Esophagus squamous epithelium (tissue), 5 donors: Measurements from ENCODE around the gene ANGPTL2. TPM values are rescaled to one million over a fixed set of nuclear protein-coding genes. Genes with fewer than 3 reads are reported as not detected.
A peak's percentile ranks its signal among the peaks of the same experiment; 100 is the strongest.

ENCODE experiments used
- DNase-seq: peaks from one replicate; lab custom pipeline; 2025; lab: John Stamatoyannopoulos, UW
- H3K27ac ChIP-seq, 4 donors: fragments of 200-600 bp; sonication (generic); one replicate each; pipeline ENCODE4 v1.5.1; 2016 to 2019; ENCODE audit warnings: mild to moderate bottlenecking in 1 of 4
- H3K27me3 ChIP-seq, 4 donors: fragments of 200-600 bp; sonication (generic); 1 replicate in 3 of 4; 2 replicates in 1 of 4; pipeline versions ENCODE4 v1.5.1 to v1.6.0; 2017 to 2021; ENCODE audit warnings: antibody characterized with exemption in 1 of 4
- H3K36me3 ChIP-seq, 3 donors: fragments of 200-600 bp; sonication (generic); one replicate each; pipeline ENCODE4 v1.5.1; 2016 to 2019
- H3K4me1 ChIP-seq, 3 donors: fragments of 200-600 bp; sonication (generic); one replicate each; pipeline ENCODE4 v1.5.1; 2017 to 2019
- H3K4me3 ChIP-seq, 4 donors: fragments of 200-600 bp; sonication (generic); 1 replicate in 3 of 4; 2 replicates in 1 of 4; pipeline ENCODE4 v1.5.1; 2016 to 2019; ENCODE audit warnings: mild to moderate bottlenecking in 2 of 4, moderate library complexity in 1 of 4
- H3K9me3 ChIP-seq, 3 donors: fragments of 200-600 bp; sonication (generic); one replicate each; pipeline ENCODE4 v1.5.1; 2016 to 2019
- POLR2A ChIP-seq, 4 donors: fragments of 450-650 bp; IDR thresholded peaks; one replicate each; pipeline ENCODE4 v1.6.1; 2017; ENCODE audit warnings: antibody characterized with exemption in 4 of 4, mild to moderate bottlenecking in 4 of 4, moderate library complexity in 3 of 4
- WGBS, 2 donors: methylation state at CpG; one replicate each; pipeline ENCODE4 v1.1.5; 2018; 5-methylcytosine and 5-hydroxymethylcytosine counted together
- intact Hi-C: fragments of 100-400 bp; cut with DNase I; formaldehyde crosslinking; loops from one replicate; pipeline ENCODE4 v1.15.0; 2022
- total RNA-seq, 4 donors: library from RNA; depleted of rRNA; stranded (reverse); fragments of >200 nt; gene quantifications; one replicate each; pipeline ENCODE4 v1.1.0, GENCODE V29; 2016
- TF ChIP-seq, protein P1 (sequence below), 6 experiments: fragments of 450-650 bp in 4 of 6; fragments of 200-600 bp in 2 of 6; sonication (generic) in 2 of 6; IDR thresholded peaks; one replicate each; pipeline ENCODE4 v1.5.1; 2016 to 2019; ENCODE audit warnings: antibody characterized with exemption in 6 of 6, mild to moderate bottlenecking in 4 of 6, moderate library complexity in 4 of 6
- donor health status: DM: yes; HTN: yes; CAD: no.

The ANGPTL2 gene
- total RNA-seq, 4 donors from 2014 or later: 2.4 to 24.6 (median 7.6) TPM

GRCh38 chr9:127074561-127075548 lies 47.6 kb downstream of the ANGPTL2 start:
- Histone ChIP-seq H3K4me3 (no peak overlapping the region), H3K9me3 (peaks cover 0 to 6% (median 4%) of the 10 kb centered on the region in 3 donors), H3K36me3 (no peaks in the 10 kb centered on the region), H3K27me3 (no peaks in the 10 kb centered on the region), H3K27ac (peak overlapping the region in 1 of 4 donors; percentile 16), H3K4me1 (peaks cover 0 to 29% (median 4%) of the 10 kb centered on the region in 3 donors)
- no peak for TF ChIP-seq POLR2A (IDR thresholded peaks at IDR 0.05)
- TF ChIP-seq, protein P1, sequence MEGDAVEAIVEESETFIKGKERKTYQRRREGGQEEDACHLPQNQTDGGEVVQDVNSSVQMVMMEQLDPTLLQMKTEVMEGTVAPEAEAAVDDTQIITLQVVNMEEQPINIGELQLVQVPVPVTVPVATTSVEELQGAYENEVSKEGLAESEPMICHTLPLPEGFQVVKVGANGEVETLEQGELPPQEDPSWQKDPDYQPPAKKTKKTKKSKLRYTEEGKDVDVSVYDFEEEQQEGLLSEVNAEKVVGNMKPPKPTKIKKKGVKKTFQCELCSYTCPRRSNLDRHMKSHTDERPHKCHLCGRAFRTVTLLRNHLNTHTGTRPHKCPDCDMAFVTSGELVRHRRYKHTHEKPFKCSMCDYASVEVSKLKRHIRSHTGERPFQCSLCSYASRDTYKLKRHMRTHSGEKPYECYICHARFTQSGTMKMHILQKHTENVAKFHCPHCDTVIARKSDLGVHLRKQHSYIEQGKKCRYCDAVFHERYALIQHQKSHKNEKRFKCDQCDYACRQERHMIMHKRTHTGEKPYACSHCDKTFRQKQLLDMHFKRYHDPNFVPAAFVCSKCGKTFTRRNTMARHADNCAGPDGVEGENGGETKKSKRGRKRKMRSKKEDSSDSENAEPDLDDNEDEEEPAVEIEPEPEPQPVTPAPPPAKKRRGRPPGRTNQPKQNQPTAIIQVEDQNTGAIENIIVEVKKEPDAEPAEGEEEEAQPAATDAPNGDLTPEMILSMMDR (IDR thresholded peaks at IDR 0.05): no peak
- WGBS, 2 donors: 75 to 96% methylated on average over 3 to 4 of the region's 4 CpGs
- intact Hi-C loops: no loop called here
- no peak for DNase-seq

DNA sequence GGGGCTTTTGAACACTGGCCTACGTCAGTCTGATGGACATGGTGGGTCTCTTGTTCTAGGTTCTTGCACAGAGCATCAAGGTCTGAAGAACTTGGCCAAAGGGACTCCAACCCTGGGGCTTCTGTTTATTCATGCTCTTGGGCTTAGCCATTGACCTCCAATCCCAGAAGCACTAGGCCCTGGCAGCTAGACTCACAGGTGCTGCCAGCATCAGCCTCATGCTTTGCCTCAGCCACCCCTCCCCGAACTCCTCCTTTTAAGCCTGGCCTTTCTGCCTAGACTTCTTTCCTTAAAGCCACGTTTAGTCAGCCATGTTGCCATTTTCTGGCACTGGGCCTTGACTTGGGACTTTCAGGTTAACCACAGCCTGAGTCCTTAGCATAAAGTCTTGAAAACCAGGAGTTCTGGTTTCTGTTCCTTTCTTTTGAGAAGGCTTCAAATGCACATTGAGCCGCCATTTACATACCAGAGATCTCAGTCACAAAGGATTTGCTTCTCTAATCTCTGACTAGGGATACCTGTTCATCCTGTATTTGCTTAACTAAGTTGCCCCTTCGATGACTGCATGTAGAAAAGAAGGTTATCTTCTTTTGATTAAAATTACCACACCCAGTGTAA lies 54.7 kb downstream of the ANGPTL2 start:
- WGBS, 2 donors: 56 to 59% methylated on average over 5 of the region's 5 CpGs
- H3K27ac ChIP-seq: peak overlapping the region; percentile 46 to 82 (median 72)

DNA sequence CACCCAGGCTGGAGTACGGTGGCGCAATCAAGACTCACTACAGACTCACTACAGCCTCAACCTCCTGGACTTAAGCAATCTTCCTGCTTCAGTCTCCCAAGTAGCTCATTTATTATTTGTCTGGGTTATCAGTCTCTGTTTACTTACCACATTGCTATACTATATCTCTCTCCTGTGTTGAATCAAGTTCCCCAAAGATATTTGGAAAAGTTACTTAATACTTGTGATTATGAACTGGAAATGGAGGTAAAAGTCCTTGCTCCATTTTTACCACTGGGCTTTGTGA lies 55.6 kb downstream of the ANGPTL2 start:
- no peak overlapping the region for H3K4me3 ChIP-seq
- peaks cover 0 to 2% (median under 1%) of the 10 kb centered on the region in 3 donors for H3K9me3 ChIP-seq
- peak overlapping the region in 3 of 4 donors; percentile 64 to 82 (median 71) for H3K27ac ChIP-seq
- no peaks in the 10 kb centered on the region for H3K27me3 ChIP-seq
- H3K4me1 ChIP-seq: peaks cover 0 to 35% (median 6%) of the 10 kb centered on the region in 3 donors
- intact Hi-C loops: no loop called here
- TF ChIP-seq, protein P1 (IDR thresholded peaks at IDR 0.05): no peak
- no peak for TF ChIP-seq POLR2A (IDR thresholded peaks at IDR 0.05)
- H3K36me3 ChIP-seq: no peaks in the 10 kb centered on the region
- no peak for DNase-seq
- WGBS, 2 donors: 76 to 92% methylated on average over 2 of the region's 2 CpGs

More for the DNA sequence above, 54.7 kb downstream of the ANGPTL2 start:
- H3K27me3 ChIP-seq: no peaks in the 10 kb centered on the region
- peaks cover 0 to 35% (median 6%) of the 10 kb centered on the region in 3 donors for H3K4me1 ChIP-seq
- no peak for DNase-seq
- intact Hi-C loops: no loop called here
- H3K4me3 ChIP-seq: no peak overlapping the region
- TF ChIP-seq POLR2A (IDR thresholded peaks at IDR 0.05): no peak
- TF ChIP-seq, protein P1 (IDR thresholded peaks at IDR 0.05): no peak
- H3K9me3 ChIP-seq: peaks cover 0 to 6% (median 4%) of the 10 kb centered on the region in 3 donors
- no peaks in the 10 kb centered on the region for H3K36me3 ChIP-seq

- TF ChIP-seq POLR2A (IDR thresholded peaks at IDR 0.05): no peak
- TF ChIP-seq, protein P1 (IDR thresholded peaks at IDR 0.05): no peak
- H3K36me3 ChIP-seq: no peaks in the 10 kb centered on the region
- 73 to 94% methylated on average over 3 to 9 of the region's 9 CpGs for WGBS, 2 donors
These were observed 56.2 kb downstream of the ANGPTL2 start for GRCh38 chr9:127066060-127066850.

More at GRCh38 chr9:127066060-127066850, 56.2 kb downstream of the ANGPTL2 start:
- H3K27me3 ChIP-seq: no peaks in the 10 kb centered on the region
- DNase-seq: no peak
- intact Hi-C loops: no loop called here
- H3K27ac ChIP-seq: peak overlapping the region in 2 of 4 donors; percentile 64 to 82
- no peaks in the 10 kb centered on the region for H3K9me3 ChIP-seq
- H3K4me1 ChIP-seq: peaks cover 0 to 35% (median 6%) of the 10 kb centered on the region in 3 donors
- no peak overlapping the region for H3K4me3 ChIP-seq
